HL-60 (cell line): ENCODE data around the gene KCTD11.
"Not testable (repeated sequence)": the region's sequence is repeated elsewhere in the genome, so short reads cannot be mapped to it uniquely, and the experiment has no call there.

ENCODE experiments used
- DNase-seq, 2 experiments: peaks; one replicate each; pipeline ENCODE4 v3.0.0-alpha.2; 2010 to 2020; ENCODE audit warnings: low read depth in 1 of 2, low spot score in 1 of 2
- H3K27ac ChIP-seq: fragments of 250-450 bp; sonication (Bioruptor Pico); replicated peaks from 2 replicates; pipeline ENCODE4 v1.5.1; 2020; ENCODE audit warnings: mild to moderate bottlenecking, moderate library complexity
- H3K27me3 ChIP-seq: fragments of 250-450 bp; sonication (Bioruptor Pico); 2 replicates; pipeline ENCODE4 v1.5.1; 2021; ENCODE audit warnings: mild to moderate bottlenecking, moderate library complexity; ENCODE audit not compliant: insufficient read depth, poor library complexity, severe bottlenecking
- H3K4me3 ChIP-seq: replicated peaks from 2 replicates; pipeline ENCODE4 v1.5.1; 2011; ENCODE audit warnings: mild to moderate bottlenecking, control low read depth, low read length; ENCODE audit not compliant: insufficient read depth
- CTCF ChIP-seq: IDR thresholded peaks from one replicate; pipeline ENCODE4 v1.5.1; 2011; ENCODE audit warnings: low read length, control low read depth, inconsistent platforms; ENCODE audit not compliant: insufficient read depth
- GABPA ChIP-seq: IDR thresholded peaks from 2 replicates; pipeline ENCODE4 v1.6.1; 2012; ENCODE audit warnings: low read depth
- POLR2AphosphoS5 ChIP-seq: IDR thresholded peaks from 2 replicates; pipeline ENCODE4 v1.6.1; 2012; ENCODE audit warnings: low read depth
- REST ChIP-seq: IDR thresholded peaks from 2 replicates; pipeline ENCODE4 v1.6.1; 2012; ENCODE audit warnings: low read depth; ENCODE audit not compliant: insufficient replicate concordance
- SPI1 ChIP-seq: IDR thresholded peaks from 2 replicates; pipeline ENCODE4 v1.6.1; 2012; ENCODE audit warnings: low read depth, mild to moderate bottlenecking, borderline replicate concordance

KCTD11 gene

GRCh38 chr17:7334938-7335538, 16.9 kb upstream of the KCTD11 start:
- Histone ChIP-seq H3K27ac (no peak overlapping the region), H3K4me3 (no peak overlapping the region), H3K27me3 (no peaks in the 10 kb centered on the region)
- DNase-seq = no peak
- TF ChIP-seq GABPA = no peak
- no peak for TF ChIP-seq CTCF
- no peak for TF ChIP-seq REST
- TF ChIP-seq SPI1 = no peak
- TF ChIP-seq POLR2AphosphoS5 = no peak

- DNase-seq, H3K27me3 ChIP-seq, H3K27ac ChIP-seq: not testable (repeated sequence)
- H3K4me3 ChIP-seq = peak overlapping the region; percentile 64; the same call in 1 of the 2 replicates
Measured at GRCh38 chr17:7335765-7336164, 16.2 kb upstream of the KCTD11 start.

GRCh38 chr17:7336240-7337175, 15.5 kb upstream of the KCTD11 start, which contains the start of gene ACAP1:
TSS of gene ACAP1 (plus strand) at chr17:7336529. CDS start at chr17:7336735, 206 bp downstream.
- H3K27ac ChIP-seq = peak within 1 kb of the TSS; percentile 92
- no peak for TF ChIP-seq POLR2AphosphoS5
- TF ChIP-seq REST = no peak
- no peak for TF ChIP-seq SPI1
- no peak for TF ChIP-seq CTCF
- no peak for TF ChIP-seq GABPA
- peak within 1 kb of the TSS; percentile 64 for H3K4me3 ChIP-seq
- H3K27me3 ChIP-seq = no peaks in the 10 kb centered on the region
- DNase-seq = peak; percentile 40 to 80

- DNase-seq, H3K27me3 ChIP-seq: not testable (repeated sequence)
- Histone ChIP-seq H3K27ac (peak overlapping the region; percentile 92), H3K4me3 (peak overlapping the region; percentile 64)
- TF ChIP-seq SPI1 = peak; percentile 18; the same call in 1 of the 2 replicates
Measured at GRCh38 chr17:7337600-7337999, 14.4 kb upstream of the KCTD11 start.
